Loucy (cell line): ENCODE measurements around the gene DCDC2B.

Experiments
- CTCF ChIP-seq: fragments of 200-600 bp; sonication (generic); conservative IDR thresholded peaks from 2 replicates; pipeline ENCODE4 v1.5.1; 2014; ENCODE audit warnings: mild to moderate bottlenecking, antibody characterized with exemption, low read length
- EZH2phosphoT487 ChIP-seq: fragments of 200-600 bp; IDR thresholded peaks from 2 replicates; pipeline ENCODE4 v1.6.1; 2018; ENCODE audit warnings: antibody characterized with exemption, mild to moderate bottlenecking, moderate library complexity, borderline replicate concordance

GRCh38 chr1:32240140-32240951 lies 31.5 kb downstream of the DCDC2B start:
- TF ChIP-seq CTCF (peak; percentile 21; the same call in 1 of the 2 replicates), EZH2phosphoT487 (no peak)
